Measurements from ENCODE around the gene SPEN.

- no peak for TF ChIP-seq CTCF (IDR thresholded peaks at IDR 0.05; ENCODE audit: low read depth, low read length, poor library complexity, severe bottlenecking)
- TF ChIP-seq EZH2phosphoT487 (IDR thresholded peaks at IDR 0.05; ENCODE audit: borderline replicate concordance, low read length), result no peak
Observed at GRCh38 chr1:15843826-15844572, 3.5 kb upstream of the SPEN start.

Measured in DOHH2 (cell line).